Tibial nerve (tissue), 4 donors: ENCODE measurements around the gene ECHS1. TPM values are rescaled to one million over a fixed set of nuclear protein-coding genes. Genes with fewer than 3 reads are reported as not detected.
A peak's percentile ranks its signal among the peaks of the same experiment; 100 is the strongest.
"Not testable (repeated sequence)": the region's sequence is repeated elsewhere in the genome, so short reads cannot be mapped to it uniquely, and the experiment has no call there.

Source experiments
- DNase-seq, 2 donors: peaks; one replicate each; pipeline ENCODE4 v3.0.0-alpha.2; 2019; ENCODE audit warnings: low spot score in 2 of 2
- H3K27ac ChIP-seq, 4 donors: fragments of 200-600 bp; sonication (generic) in 3 of 4; one replicate each; pipeline ENCODE4 v1.5.1; 2017 to 2019; ENCODE audit warnings: mild to moderate bottlenecking in 1 of 4
- H3K27me3 ChIP-seq, 2 donors: fragments of 200-600 bp; sonication (generic) in 1 of 2; one replicate each; pipeline versions ENCODE4 v1.5.1 to v1.6.0; 2017 to 2019
- H3K36me3 ChIP-seq, 3 donors: fragments of 200-600 bp; sonication (generic); one replicate each; pipeline ENCODE4 v1.5.1; 2018 to 2019
- H3K4me1 ChIP-seq, 4 donors: fragments of 200-600 bp; sonication (generic) in 3 of 4; one replicate each; pipeline ENCODE4 v1.5.1; 2017 to 2019
- H3K4me3 ChIP-seq, 4 donors: fragments of 200-600 bp; sonication (generic) in 3 of 4; one replicate each; pipeline ENCODE4 v1.5.1; 2017 to 2019; ENCODE audit warnings: mild to moderate bottlenecking in 1 of 4, moderate library complexity in 1 of 4
- H3K9me3 ChIP-seq, 4 donors: fragments of 200-600 bp; sonication (generic) in 3 of 4; one replicate each; pipeline ENCODE4 v1.5.1; 2017 to 2019
- EP300 ChIP-seq, 2 donors: sonication (generic); formaldehyde crosslinking; IDR thresholded peaks; one replicate each; pipeline ENCODE4 v1.6.1; 2017; ENCODE audit warnings: antibody characterized with exemption in 2 of 2, mild to moderate bottlenecking in 1 of 2
- POLR2A ChIP-seq, 2 donors: fragments of 450-650 bp; IDR thresholded peaks; one replicate each; pipeline ENCODE4 v1.6.1; 2017; ENCODE audit warnings: antibody characterized with exemption in 2 of 2, mild to moderate bottlenecking in 2 of 2, moderate library complexity in 2 of 2
- WGBS, 2 donors: methylation state at CpG; one replicate each; pipeline ENCODE4 v1.1.5; 2018; 5-methylcytosine and 5-hydroxymethylcytosine counted together
- total RNA-seq, 4 donors: library from RNA; depleted of rRNA; stranded (reverse); fragments of >200 nt; gene quantifications; one replicate each; pipeline ENCODE4 v1.1.0, GENCODE V29; 2016
- TF ChIP-seq, protein P1 (sequence below), 5 experiments: fragments of 200-600 bp in 3 of 5; fragments of 450-650 bp in 2 of 5; sonication (generic) in 3 of 5; IDR thresholded peaks; one replicate each; pipeline ENCODE4 v1.5.1; 2016 to 2019; ENCODE audit warnings: antibody characterized with exemption in 5 of 5, mild to moderate bottlenecking in 3 of 5, moderate library complexity in 2 of 5

ECHS1 gene
- total RNA-seq, 4 donors from 2014 or later = 70.5 to 104 (median 76.4) TPM

- Histone ChIP-seq H3K4me1 (peaks cover 0 to 49% (median 25%) of the 10 kb centered on the region in 4 donors), H3K9me3 (no peaks in the 10 kb centered on the region), H3K27ac (peak overlapping the region; percentile 77 to 95 (median 92)), H3K4me3 (peak overlapping the region; percentile 73 to 98 (median 78)), H3K27me3 (no peaks in the 10 kb centered on the region), H3K36me3 (peaks cover 0 to 26% (median 0%) of the 10 kb centered on the region in 3 donors)
- TF ChIP-seq EP300 (IDR thresholded peaks at IDR 0.05) = peak in 1 of 2 donors; percentile 82
- peak; percentile 26 to 39 for TF ChIP-seq POLR2A (IDR thresholded peaks at IDR 0.05)
- TF ChIP-seq, protein P1, sequence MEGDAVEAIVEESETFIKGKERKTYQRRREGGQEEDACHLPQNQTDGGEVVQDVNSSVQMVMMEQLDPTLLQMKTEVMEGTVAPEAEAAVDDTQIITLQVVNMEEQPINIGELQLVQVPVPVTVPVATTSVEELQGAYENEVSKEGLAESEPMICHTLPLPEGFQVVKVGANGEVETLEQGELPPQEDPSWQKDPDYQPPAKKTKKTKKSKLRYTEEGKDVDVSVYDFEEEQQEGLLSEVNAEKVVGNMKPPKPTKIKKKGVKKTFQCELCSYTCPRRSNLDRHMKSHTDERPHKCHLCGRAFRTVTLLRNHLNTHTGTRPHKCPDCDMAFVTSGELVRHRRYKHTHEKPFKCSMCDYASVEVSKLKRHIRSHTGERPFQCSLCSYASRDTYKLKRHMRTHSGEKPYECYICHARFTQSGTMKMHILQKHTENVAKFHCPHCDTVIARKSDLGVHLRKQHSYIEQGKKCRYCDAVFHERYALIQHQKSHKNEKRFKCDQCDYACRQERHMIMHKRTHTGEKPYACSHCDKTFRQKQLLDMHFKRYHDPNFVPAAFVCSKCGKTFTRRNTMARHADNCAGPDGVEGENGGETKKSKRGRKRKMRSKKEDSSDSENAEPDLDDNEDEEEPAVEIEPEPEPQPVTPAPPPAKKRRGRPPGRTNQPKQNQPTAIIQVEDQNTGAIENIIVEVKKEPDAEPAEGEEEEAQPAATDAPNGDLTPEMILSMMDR (IDR thresholded peaks at IDR 0.05) = no peak
- 0% methylated on average over 10 to 65 of the region's 90 CpGs for WGBS, 2 donors
- DNase-seq = peak; percentile 39 to 40
Observed at GRCh38 chr10:133378251-133379096, 5.3 kb upstream of the ECHS1 start.

GRCh38 chr10:133377818-133378250 is 4.7 kb upstream of the ECHS1 start:
- peak overlapping the region; percentile 73 to 98 (median 78) for H3K4me3 ChIP-seq
- WGBS, 2 donors = 29% methylated on average over 12 of the region's 20 CpGs; no CpG with 5 or more reads in 1 of the 2 donors
- peaks cover 0 to 21% (median 0%) of the 10 kb centered on the region in 3 donors for H3K36me3 ChIP-seq
- TF ChIP-seq EP300 (IDR thresholded peaks at IDR 0.05) (no peak), POLR2A (IDR thresholded peaks at IDR 0.05) (no peak)
- TF ChIP-seq, protein P1 (IDR thresholded peaks at IDR 0.05) = no peak
- H3K27ac ChIP-seq = peak overlapping the region; percentile 77 to 95 (median 92)
- no peaks in the 10 kb centered on the region for H3K27me3 ChIP-seq
- no peak for DNase-seq
- H3K9me3 ChIP-seq = no peaks in the 10 kb centered on the region
- H3K4me1 ChIP-seq = peaks cover 0 to 49% (median 25%) of the 10 kb centered on the region in 4 donors

DNA sequence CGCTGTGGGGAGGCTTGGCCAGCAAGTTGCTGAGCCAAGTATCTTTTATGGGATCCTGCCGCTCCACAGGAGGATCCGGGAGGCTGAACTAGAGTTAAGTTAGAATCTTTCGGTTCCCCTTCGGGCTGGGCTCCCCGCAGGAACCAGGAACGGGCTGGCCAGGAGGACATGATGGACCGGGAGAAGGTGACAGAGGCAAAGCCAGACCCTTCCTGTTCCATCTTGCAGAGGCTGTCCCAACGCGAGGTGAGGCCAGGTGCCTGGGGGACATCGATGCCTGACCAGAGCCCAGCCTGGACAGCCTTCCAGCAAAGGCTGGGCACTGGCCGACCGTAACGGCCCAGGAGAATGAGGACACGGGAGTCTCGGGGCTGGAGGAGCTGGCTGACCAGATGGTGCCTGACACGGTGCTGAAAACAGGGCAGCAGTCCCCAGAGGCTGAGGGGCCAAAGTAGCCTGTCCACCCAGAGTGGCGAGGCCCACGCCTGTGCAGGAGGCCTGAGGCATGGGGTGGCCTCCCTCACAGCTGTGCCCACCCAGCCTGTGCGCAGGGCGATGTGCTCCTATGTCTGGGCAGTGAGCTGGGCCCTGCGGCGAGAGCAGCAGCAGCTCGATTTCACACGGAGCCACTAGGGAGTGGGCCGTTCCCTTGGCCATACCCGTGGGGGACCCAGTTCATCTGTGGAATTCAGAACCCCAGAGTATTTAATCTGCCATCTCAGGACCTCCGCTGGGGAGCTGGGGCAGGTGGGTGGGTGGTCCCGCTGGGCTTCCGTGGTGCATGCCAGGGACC is 4.1 kb upstream of the ECHS1 start:
- TF ChIP-seq POLR2A (IDR thresholded peaks at IDR 0.05) (no peak), EP300 (IDR thresholded peaks at IDR 0.05) (no peak)
- TF ChIP-seq, protein P1 (IDR thresholded peaks at IDR 0.05) = no peak
- 86 to 87% methylated on average over 21 to 28 of the region's 30 CpGs for WGBS, 2 donors
- Histone ChIP-seq H3K36me3 (peaks cover 0 to 15% (median 0%) of the 10 kb centered on the region in 3 donors), H3K9me3 (no peaks in the 10 kb centered on the region), H3K27me3 (no peaks in the 10 kb centered on the region), H3K27ac (peak overlapping the region in 3 of 4 donors; percentile 91 to 95 (median 93)), H3K4me3 (peak overlapping the region in 1 of 4 donors; percentile 98), H3K4me1 (peaks cover 0 to 54% (median 26%) of the 10 kb centered on the region in 4 donors)
- DNase-seq = no peak

GRCh38 chr10:133376183-133376582 is 3.0 kb upstream of the ECHS1 start:
- H3K9me3 ChIP-seq, H3K36me3 ChIP-seq, DNase-seq, H3K27me3 ChIP-seq, H3K4me3 ChIP-seq: not testable (repeated sequence)
- H3K4me1 ChIP-seq = peaks cover 0 to 63% (median 27%) of the 10 kb centered on the region in 4 donors
- 81 to 93% methylated on average over 5 of the region's 5 CpGs for WGBS, 2 donors
- peak overlapping the region; percentile 10 to 95 (median 54) for H3K27ac ChIP-seq

DNA sequence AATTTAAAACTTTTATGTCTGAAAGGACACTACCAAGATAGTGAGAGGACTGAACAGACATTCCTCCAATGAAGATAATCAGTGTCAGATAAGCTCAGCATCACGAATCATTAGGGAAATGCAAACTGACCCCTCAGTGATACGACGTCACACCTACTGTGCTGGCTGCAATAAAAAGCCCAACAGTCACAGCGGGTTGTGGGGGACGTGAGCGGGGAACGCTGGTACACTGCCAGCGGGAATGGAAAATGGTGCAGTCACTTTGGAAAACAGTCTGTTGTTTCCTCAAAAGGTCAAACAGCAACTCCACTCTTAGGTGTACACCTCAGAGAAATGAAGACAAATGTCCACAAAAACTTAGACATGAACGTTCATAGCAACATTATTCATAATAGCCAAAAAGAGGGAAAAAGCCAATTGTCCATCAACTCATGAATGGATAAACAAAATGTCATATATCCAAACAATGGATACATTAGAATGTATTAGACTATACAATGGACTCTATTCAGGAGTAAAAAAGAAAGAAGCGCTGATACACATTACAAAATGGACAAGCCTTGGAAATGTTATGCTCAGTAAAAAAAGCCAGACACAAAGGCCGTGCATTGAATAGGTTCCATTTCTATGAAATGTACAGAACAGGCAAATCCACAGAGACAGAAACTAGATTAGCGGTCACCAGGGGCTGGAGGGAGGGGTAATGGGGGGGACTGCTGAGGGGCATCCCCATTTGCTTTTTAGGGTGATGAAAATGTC is 2.4 kb upstream of the ECHS1 start:
- TF ChIP-seq EP300 (IDR thresholded peaks at IDR 0.05) = peak in 1 of 2 donors; percentile 57
- no peak for TF ChIP-seq POLR2A (IDR thresholded peaks at IDR 0.05)
- Histone ChIP-seq H3K9me3 (no peaks in the 10 kb centered on the region), H3K27me3 (no peaks in the 10 kb centered on the region), H3K27ac (peak overlapping the region; percentile 41 to 95 (median 84)), H3K4me1 (peaks cover 0 to 63% (median 27%) of the 10 kb centered on the region in 4 donors), H3K36me3 (peaks cover 0 to 11% (median 0%) of the 10 kb centered on the region in 3 donors), H3K4me3 (no peak overlapping the region)
- 43 to 47% methylated on average over 12 of the region's 12 CpGs for whole genome bisulfite sequencing, 2 donors
- DNase-seq = no peak
